Tibial nerve (tissue), 3 donors: ENCODE results near the gene SMARCA1.

Source experiments
- CTCF ChIP-seq, 5 experiments: fragments of 200-600 bp in 3 of 5; fragments of 450-650 bp in 2 of 5; sonication (generic) in 3 of 5; IDR thresholded peaks; one replicate each; pipeline ENCODE4 v1.5.1; 2016 to 2019; ENCODE audit warnings: antibody characterized with exemption in 5 of 5, mild to moderate bottlenecking in 3 of 5, moderate library complexity in 2 of 5
- POLR2A ChIP-seq, 2 donors: fragments of 450-650 bp; IDR thresholded peaks; one replicate each; pipeline ENCODE4 v1.6.1; 2017; ENCODE audit warnings: antibody characterized with exemption in 2 of 2, mild to moderate bottlenecking in 2 of 2, moderate library complexity in 2 of 2

- TF ChIP-seq CTCF (IDR thresholded peaks at IDR 0.05) (no peak), POLR2A (IDR thresholded peaks at IDR 0.05) (no peak)
These were observed 51.2 kb downstream of the SMARCA1 start for GRCh38 chrX:129472116-129472515.
